K562 (cell line): ENCODE results near the gene TLR5.

Experiments used
- MEF2D ChIP-seq: conservative IDR thresholded peaks from 2 replicates; pipeline ENCODE4 v1.6.1; 2016; ENCODE audit warnings: low read depth, missing genetic modification characterization, missing compliant biosample characterization
- SREBF1 ChIP-seq: fragments of 150-350 bp; IDR thresholded peaks from 2 replicates; pipeline ENCODE4 v1.6.1; 2014; ENCODE audit warnings: antibody characterized with exemption, low read depth, low read length, borderline replicate concordance

DNA sequence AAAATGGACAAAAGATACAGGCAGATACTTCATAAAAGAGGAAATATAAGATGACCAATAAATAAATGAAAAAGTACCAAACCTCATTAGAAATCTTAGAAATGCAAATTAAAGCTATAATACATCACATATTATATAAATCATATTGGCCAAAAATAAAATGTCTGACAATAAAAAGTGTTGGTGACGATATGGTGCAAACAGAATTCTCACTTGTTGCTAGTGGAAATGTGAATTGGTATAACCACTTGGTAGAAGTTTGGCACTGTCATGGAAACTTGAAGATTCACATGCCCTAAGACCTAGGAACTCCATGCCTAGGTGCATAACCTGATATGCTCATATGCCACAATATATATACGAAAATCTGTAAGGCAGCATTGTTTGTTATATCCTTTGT, 4.4 kb upstream of the TLR5 start:
- TF ChIP-seq MEF2D (tag) (no peak), SREBF1 (no peak)
